ENCODE results near the gene EDN2.

EDN2 gene

GRCh38 chr1:41524676-41525675 is 40.5 kb upstream of the EDN2 start:
- Histone ChIP-seq H3K27me3 (ENCODE audit: insufficient read depth, low read length) (no peaks in the 10 kb centered on the region), H3K9me3 (ENCODE audit: low read length) (no peaks in the 10 kb centered on the region), H3K4me1 (ENCODE audit: insufficient read depth, low read length) (no peaks in the 10 kb centered on the region), H3K4me3 (ENCODE audit: low read length) (no peak overlapping the region), H2AFZ (ENCODE audit: low read depth, low read length) (no peak overlapping the region), H3K36me3 (ENCODE audit: insufficient read depth, low read length) (no peaks in the 10 kb centered on the region)

DNA sequence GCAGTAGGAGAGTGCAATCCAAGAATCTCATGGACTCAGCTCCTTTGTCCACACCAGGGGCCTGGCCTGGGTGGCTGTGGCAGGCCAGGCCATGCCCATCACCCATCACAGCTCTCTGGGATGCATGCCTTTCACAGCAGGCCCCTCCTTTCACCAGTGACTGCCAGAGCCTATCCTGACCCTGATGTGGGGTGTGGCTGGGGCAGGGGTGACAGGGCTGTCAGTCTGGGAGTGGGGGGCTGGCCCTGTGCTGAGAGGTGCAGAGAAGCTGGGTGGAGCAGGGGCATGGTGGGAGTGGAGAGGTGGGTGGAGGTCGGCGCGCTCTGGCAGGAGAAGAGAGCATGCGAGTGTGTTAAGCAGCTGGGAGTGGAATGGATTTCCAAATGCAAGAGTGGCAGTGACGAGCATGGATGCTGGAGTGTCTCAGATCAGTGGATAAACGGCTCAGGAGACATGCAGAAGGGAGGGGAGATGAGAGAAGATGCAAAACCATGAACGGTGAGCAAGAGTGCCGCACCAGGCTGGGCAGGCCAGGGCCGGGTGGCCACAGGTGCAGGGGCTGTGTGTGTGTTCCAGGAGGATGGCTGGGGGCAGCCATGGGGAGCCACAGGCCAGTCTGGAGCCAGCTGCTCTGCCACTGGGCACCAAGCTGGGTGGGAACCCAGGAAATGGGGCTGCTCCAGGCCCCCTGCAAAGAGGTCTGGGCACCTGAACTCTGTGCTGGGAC is 39.6 kb upstream of the EDN2 start:
- no peaks in the 10 kb centered on the region for H3K27me3 ChIP-seq (ENCODE audit: insufficient read depth, low read length)
- no peaks in the 10 kb centered on the region for H3K9me3 ChIP-seq (ENCODE audit: low read length)
- no peak overlapping the region for H3K4me3 ChIP-seq (ENCODE audit: low read length)
- H3K36me3 ChIP-seq (ENCODE audit: insufficient read depth, low read length) = no peaks in the 10 kb centered on the region
- no peak overlapping the region for H2AFZ ChIP-seq (ENCODE audit: low read depth, low read length)
- no peaks in the 10 kb centered on the region for H3K4me1 ChIP-seq (ENCODE audit: insufficient read depth, low read length)

DNA sequence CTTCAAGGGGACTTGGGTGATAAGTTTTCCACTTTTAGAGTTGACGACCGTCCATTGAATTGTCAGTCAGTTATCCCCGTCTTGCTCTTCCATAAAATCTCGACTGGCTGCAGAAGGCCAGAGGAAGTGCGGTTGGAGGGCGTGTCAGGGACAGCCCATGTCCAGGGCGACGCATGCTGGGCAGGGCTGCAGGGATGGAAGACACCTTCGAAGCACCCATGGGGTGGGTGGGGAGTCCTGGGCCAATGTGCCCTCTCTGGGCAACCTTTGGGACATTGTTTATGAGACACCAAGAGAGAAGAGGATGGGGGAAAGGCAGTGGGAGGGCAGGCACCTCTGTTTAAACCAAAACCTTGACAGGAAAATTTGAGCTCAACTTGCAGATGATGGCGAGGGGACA is 38.6 kb upstream of the EDN2 start:
- Histone ChIP-seq H3K27me3 (ENCODE audit: insufficient read depth, low read length) (no peaks in the 10 kb centered on the region), H3K36me3 (ENCODE audit: insufficient read depth, low read length) (no peaks in the 10 kb centered on the region), H3K4me1 (ENCODE audit: insufficient read depth, low read length) (no peaks in the 10 kb centered on the region), H3K9me3 (ENCODE audit: low read length) (no peaks in the 10 kb centered on the region), H2AFZ (ENCODE audit: low read depth, low read length) (no peak overlapping the region), H3K4me3 (ENCODE audit: low read length) (no peak overlapping the region)

DNA sequence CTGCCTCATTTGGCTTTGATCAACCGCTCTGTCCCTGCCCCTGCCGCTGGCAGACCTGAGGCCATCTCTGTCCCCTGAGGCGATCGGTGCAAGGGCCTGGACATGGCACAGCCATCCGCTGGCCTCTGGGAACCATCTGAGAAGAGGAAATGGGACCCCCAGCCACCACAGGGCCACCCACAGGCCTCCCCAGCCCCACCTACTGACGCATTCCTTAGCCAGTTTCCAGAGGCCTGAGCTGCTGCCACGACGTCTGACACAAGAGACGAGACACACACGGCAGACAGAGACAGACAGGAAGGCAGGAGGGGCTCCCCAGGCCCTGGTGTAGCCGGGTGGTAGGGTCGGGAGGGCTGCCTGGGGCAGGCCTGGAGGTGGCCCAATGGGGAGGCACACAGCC is 37.3 kb upstream of the EDN2 start:
- Histone ChIP-seq H3K36me3 (ENCODE audit: insufficient read depth, low read length) (no peaks in the 10 kb centered on the region), H2AFZ (ENCODE audit: low read depth, low read length) (no peak overlapping the region), H3K27me3 (ENCODE audit: insufficient read depth, low read length) (no peaks in the 10 kb centered on the region), H3K4me1 (ENCODE audit: insufficient read depth, low read length) (no peaks in the 10 kb centered on the region), H3K4me3 (ENCODE audit: low read length) (no peak overlapping the region), H3K9me3 (ENCODE audit: low read length) (no peaks in the 10 kb centered on the region)

DNA sequence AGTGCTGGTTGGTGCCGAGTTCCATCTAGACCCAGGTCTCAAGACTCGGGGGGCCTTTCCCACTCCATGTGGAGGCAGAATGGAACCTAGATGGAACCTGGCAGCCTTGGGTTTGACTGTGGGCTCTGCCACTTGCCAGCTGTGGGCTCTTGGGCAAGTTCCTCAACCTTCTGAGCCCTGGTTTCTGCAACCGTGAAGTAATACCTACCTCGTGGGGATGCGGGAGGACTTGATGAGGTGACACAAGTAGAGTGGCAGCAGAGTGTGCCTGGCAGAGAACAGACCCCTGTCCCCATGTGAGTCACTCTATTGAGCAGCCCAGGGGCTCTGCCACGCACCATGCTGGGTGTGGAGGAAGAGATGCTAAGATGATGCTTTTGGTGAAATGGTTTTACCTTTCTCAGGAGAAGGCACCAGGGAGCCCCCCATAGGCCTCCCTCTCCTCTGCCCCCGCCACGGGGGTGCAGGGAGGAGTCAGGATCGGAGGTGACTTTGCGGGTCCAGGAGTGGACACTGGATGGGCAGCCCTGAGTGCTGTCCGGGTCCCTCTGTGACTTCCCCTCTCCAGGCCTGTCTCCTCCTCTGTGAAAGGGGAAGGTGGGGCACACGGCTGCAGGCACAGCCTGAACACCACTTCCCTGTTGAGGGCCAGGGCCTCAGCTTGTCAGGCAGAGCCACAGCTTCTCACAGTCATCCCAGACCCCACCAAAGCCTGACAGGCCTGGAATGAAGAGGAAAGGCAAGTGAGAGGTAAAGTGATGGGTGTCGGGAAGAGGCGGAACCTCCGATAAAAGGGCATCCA is 36.7 kb upstream of the EDN2 start:
- Histone ChIP-seq H3K4me1 (ENCODE audit: insufficient read depth, low read length) (peaks cover 3% of the 10 kb centered on the region), H3K36me3 (ENCODE audit: insufficient read depth, low read length) (no peaks in the 10 kb centered on the region), H3K9me3 (ENCODE audit: low read length) (no peaks in the 10 kb centered on the region), H3K27me3 (ENCODE audit: insufficient read depth, low read length) (no peaks in the 10 kb centered on the region), H3K4me3 (ENCODE audit: low read length) (no peak overlapping the region), H2AFZ (ENCODE audit: low read depth, low read length) (no peak overlapping the region)

DNA sequence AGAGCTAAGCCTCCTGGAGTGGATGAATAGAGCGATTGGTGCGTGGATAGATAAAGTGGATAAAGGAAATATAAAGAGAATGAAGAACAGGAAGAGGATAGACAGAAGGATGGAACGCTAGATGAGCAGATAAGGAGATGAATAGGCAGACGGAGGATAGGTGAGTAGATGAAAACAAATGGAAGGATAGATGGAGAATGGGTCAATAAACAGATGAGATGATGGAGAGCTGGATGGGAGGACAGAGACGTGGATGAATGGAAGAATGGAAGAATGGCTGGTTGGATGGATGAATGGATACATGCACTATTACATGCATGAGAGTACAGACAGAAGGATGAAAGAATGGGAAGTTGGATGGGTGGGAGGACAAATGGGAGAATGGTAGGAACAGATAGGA is 35.2 kb upstream of the EDN2 start:
- peaks cover 5% of the 10 kb centered on the region for H3K4me1 ChIP-seq (ENCODE audit: insufficient read depth, low read length)
- H3K36me3 ChIP-seq (ENCODE audit: insufficient read depth, low read length) = no peaks in the 10 kb centered on the region
- no peak overlapping the region for H3K4me3 ChIP-seq (ENCODE audit: low read length)
- no peaks in the 10 kb centered on the region for H3K27me3 ChIP-seq (ENCODE audit: insufficient read depth, low read length)
- H3K9me3 ChIP-seq (ENCODE audit: low read length) = no peaks in the 10 kb centered on the region
- H2AFZ ChIP-seq (ENCODE audit: low read depth, low read length) = no peak overlapping the region

GRCh38 chr1:41518471-41518870 is 34.0 kb upstream of the EDN2 start:
- Histone ChIP-seq H3K4me1 (ENCODE audit: insufficient read depth, low read length) (peaks cover 5% of the 10 kb centered on the region), H3K36me3 (ENCODE audit: insufficient read depth, low read length) (no peaks in the 10 kb centered on the region), H2AFZ (ENCODE audit: low read depth, low read length) (no peak overlapping the region), H3K27me3 (ENCODE audit: insufficient read depth, low read length) (no peaks in the 10 kb centered on the region), H3K9me3 (ENCODE audit: low read length) (no peaks in the 10 kb centered on the region), H3K4me3 (ENCODE audit: low read length) (no peak overlapping the region)

- H2AFZ ChIP-seq (ENCODE audit: low read depth, low read length) = no peak overlapping the region
- H3K4me1 ChIP-seq (ENCODE audit: insufficient read depth, low read length) = peaks cover 5% of the 10 kb centered on the region
- H3K36me3 ChIP-seq (ENCODE audit: insufficient read depth, low read length) = no peaks in the 10 kb centered on the region
- H3K27me3 ChIP-seq (ENCODE audit: insufficient read depth, low read length) = no peaks in the 10 kb centered on the region
- H3K4me3 ChIP-seq (ENCODE audit: low read length) = no peak overlapping the region
- no peaks in the 10 kb centered on the region for H3K9me3 ChIP-seq (ENCODE audit: low read length)
These were observed 32.6 kb upstream of the EDN2 start for GRCh38 chr1:41517062-41517438.

DNA sequence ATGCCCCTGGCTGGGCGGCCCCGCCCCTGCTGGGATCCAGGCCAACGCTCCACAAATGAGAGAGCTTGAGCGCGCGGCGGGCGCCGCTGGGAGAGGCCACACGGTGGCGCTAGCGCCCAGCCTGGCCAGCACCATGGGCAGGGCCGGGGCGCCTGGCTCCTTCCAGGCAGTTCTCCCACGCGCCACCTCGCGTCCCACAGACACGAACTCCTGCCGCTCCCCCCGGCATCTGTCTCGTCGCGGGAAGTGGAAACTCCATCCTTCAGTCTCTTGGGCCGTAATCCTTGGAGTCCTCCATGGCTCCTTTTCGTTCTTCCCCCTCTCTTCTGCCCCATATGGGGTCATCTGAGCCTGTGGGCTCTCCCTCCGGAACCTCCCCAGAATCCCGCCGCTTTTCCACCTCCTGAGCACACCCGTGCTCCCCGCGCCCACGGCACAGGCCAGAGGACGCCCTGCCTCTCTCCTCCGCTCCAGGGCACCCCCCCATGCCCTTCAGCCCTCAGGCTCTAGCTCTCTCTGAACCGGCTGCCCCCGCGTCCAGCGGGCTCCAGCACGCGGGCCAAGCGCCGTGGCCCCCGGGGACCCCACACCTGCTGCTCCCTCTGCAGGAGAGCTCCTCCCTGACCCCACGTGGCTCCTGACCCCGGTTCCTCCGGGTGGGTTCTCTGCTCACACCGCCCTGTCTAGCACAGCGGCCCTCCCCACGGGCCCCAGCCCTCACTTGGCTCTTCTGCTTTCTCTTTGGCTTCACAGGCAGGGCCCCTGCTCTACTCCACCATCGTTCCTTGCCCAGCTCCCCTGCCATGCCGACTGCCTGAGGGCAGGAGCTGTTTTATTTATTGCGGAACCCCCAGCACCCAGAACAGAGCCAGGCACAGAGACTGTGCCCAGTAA is 31.9 kb upstream of the EDN2 start:
- Histone ChIP-seq H3K27me3 (ENCODE audit: insufficient read depth, low read length) (no peaks in the 10 kb centered on the region), H3K9me3 (ENCODE audit: low read length) (no peaks in the 10 kb centered on the region), H3K4me1 (ENCODE audit: insufficient read depth, low read length) (peaks cover 5% of the 10 kb centered on the region), H3K36me3 (ENCODE audit: insufficient read depth, low read length) (no peaks in the 10 kb centered on the region), H2AFZ (ENCODE audit: low read depth, low read length) (peak overlapping the region; percentile 48), H3K4me3 (ENCODE audit: low read length) (peak overlapping the region; percentile 25)

DNA sequence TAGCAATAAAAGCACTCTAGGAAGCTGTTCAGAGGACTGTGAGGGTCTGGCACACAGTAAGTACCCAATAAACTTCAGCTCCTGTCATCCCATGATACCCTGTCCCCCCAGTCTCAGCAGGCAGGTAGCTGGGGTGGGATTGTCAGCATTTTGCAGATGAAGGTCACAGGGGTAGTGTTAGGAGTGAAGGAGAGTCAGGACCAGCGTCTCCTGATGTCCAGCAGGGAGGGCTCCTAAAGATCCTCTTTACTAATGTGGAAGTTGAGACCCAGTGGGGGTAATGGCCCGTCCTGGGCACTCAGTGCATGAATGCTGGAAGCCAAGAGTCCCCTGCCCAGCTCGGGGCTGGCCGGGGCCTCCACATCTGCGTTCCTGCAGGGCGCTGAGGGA is 31.3 kb upstream of the EDN2 start:
- no peak overlapping the region for H2AFZ ChIP-seq (ENCODE audit: low read depth, low read length)
- peaks cover 5% of the 10 kb centered on the region for H3K4me1 ChIP-seq (ENCODE audit: insufficient read depth, low read length)
- no peaks in the 10 kb centered on the region for H3K9me3 ChIP-seq (ENCODE audit: low read length)
- no peak overlapping the region for H3K4me3 ChIP-seq (ENCODE audit: low read length)
- H3K36me3 ChIP-seq (ENCODE audit: insufficient read depth, low read length) = no peaks in the 10 kb centered on the region
- no peaks in the 10 kb centered on the region for H3K27me3 ChIP-seq (ENCODE audit: insufficient read depth, low read length)

GRCh38 chr1:41515131-41515678 is 30.7 kb upstream of the EDN2 start:
- H3K9me3 ChIP-seq (ENCODE audit: low read length) = no peaks in the 10 kb centered on the region
- no peak overlapping the region for H3K4me3 ChIP-seq (ENCODE audit: low read length)
- H3K36me3 ChIP-seq (ENCODE audit: insufficient read depth, low read length) = no peaks in the 10 kb centered on the region
- peaks cover 5% of the 10 kb centered on the region for H3K4me1 ChIP-seq (ENCODE audit: insufficient read depth, low read length)
- H2AFZ ChIP-seq (ENCODE audit: low read depth, low read length) = no peak overlapping the region
- H3K27me3 ChIP-seq (ENCODE audit: insufficient read depth, low read length) = no peaks in the 10 kb centered on the region

GRCh38 chr1:41514381-41514780 is 29.9 kb upstream of the EDN2 start:
- Histone ChIP-seq H3K4me1 (ENCODE audit: insufficient read depth, low read length) (peaks cover 5% of the 10 kb centered on the region), H3K9me3 (ENCODE audit: low read length) (no peaks in the 10 kb centered on the region), H3K4me3 (ENCODE audit: low read length) (no peak overlapping the region)

More at GRCh38 chr1:41514381-41514780, 29.9 kb upstream of the EDN2 start:
- Histone ChIP-seq H3K27me3 (ENCODE audit: insufficient read depth, low read length) (no peaks in the 10 kb centered on the region), H2AFZ (ENCODE audit: low read depth, low read length) (no peak overlapping the region), H3K36me3 (ENCODE audit: insufficient read depth, low read length) (no peaks in the 10 kb centered on the region)

All from neuron (in vitro differentiated cells).